Activated naive CD8-positive, alpha-beta T cell treated with anti-CD3 and anti-CD28 coated beads, Interleukin-2, amount 50 U/mL, for 16 hours (primary cell): ENCODE results near the gene KLHL6.
"Not testable (repeated sequence)": the region's sequence is repeated elsewhere in the genome, so short reads cannot be mapped to it uniquely, and the experiment has no call there.

Source experiments
- DNase-seq: peaks from one replicate; pipeline ENCODE4 v3.0.0-alpha.2; 2020; ENCODE audit warnings: low read depth, low spot score

KLHL6 gene

GRCh38 chr3:183532620-183533411, 22.7 kb downstream of the KLHL6 start:
- DNase-seq = no peak

GRCh38 chr3:183529717-183530116, 25.8 kb downstream of the KLHL6 start:
- no peak for DNase-seq

DNA sequence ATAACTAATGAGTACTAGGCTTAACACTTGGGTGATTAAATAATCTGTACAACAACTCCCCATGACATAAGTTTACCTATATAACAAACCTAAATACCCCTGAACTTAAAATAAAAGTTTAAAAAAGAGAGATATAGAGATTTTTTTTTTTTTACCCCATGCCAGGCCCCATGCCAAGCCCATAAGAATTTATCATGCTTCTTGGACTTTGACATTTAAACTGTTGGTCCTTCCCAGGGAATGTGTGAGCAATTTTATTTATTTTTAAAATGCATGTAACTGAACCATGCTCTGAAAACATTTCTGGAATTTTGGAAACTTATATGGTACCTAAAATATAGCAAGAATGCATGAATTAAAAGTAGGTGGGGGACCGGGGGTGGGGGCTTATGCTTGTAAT, 26.3 kb downstream of the KLHL6 start:
- DNase-seq = no peak

DNA sequence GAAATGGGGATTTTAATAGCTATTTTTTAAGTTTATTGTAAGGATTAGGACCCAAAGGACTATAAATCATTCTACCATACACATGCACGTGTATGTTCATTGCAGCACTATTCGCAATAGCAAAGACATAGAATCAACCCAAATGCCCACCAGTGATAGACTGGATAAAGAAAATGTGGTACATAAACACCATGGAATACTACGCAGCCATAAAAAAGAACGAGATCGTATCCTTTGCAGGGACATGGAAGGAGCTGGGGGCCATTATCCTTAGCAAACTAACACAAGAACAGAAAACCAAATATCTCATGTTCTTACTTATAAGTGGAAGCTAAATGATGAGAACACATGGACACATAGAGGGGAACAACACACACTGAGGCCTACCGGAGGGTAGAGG, 26.7 kb downstream of the KLHL6 start:
- not testable (repeated sequence) for DNase-seq

- no peak for DNase-seq
These were observed 27.8 kb downstream of the KLHL6 start for GRCh38 chr3:183527428-183528379.

- no peak for DNase-seq
These were observed 28.6 kb downstream of the KLHL6 start for GRCh38 chr3:183526838-183527427.

GRCh38 chr3:183524476-183524875, 31.0 kb downstream of the KLHL6 start:
- no peak for DNase-seq

- not testable (repeated sequence) for DNase-seq
These were observed 34.6 kb downstream of the KLHL6 start for GRCh38 chr3:183520741-183521556.

- DNase-seq = not testable (repeated sequence)
These were observed 35.2 kb downstream of the KLHL6 start for GRCh38 chr3:183520295-183520694.

DNA sequence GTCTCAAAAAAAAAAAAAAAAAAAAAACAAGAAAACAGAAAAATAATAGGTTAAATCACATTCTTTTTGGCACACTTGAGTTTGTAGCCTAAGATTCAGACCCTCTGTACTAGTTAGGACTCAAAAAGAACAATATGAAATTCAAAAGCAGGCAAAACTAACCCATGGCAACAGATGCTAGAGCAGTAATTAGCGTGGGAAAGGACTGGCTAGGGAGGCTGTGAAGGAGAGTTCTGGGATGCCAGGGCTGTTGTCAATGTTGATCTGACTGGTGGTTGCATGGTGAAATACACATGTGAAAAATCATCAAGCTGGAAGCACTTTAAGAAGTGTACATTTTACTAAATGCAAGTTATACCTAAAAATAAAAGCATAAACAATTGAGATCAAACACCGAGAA, 35.6 kb downstream of the KLHL6 start:
- DNase-seq = no peak

DNA sequence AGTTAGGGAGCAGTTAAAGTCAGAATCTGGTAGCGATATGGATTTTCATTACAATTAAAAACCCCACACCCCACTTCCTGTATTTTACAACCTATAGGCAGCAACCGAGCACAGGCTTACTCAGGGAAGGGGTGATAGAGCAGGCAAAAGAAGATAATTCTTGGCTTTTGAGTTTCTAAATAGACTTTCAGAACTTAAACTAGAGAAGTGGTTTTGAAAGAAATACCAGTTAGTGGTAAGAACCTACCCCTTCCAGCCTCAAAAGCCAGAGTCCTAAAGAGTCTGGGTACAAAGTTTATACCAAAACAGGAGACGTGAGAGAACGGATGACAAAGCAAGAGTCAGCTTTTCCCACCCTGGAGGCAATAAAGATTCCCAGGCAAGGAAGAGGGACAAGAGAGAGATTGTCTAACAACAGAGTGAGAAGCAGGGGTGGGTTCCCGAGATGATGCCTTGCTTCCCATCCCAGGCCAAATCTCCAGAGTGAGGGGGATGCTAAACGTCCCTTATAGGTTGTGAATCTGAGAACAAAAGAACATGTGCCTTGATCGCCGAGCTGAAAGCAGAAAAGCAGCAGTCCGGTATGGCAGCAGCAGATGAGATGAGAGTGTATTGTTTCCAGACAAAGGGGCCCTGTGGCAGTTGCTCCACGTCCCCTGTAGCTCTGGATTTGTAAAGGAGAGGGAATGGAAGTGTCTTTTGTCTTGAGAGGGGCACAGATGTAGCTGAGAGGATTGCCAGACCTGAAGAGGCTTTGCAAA, 36.8 kb downstream of the KLHL6 start:
- no peak for DNase-seq

DNA sequence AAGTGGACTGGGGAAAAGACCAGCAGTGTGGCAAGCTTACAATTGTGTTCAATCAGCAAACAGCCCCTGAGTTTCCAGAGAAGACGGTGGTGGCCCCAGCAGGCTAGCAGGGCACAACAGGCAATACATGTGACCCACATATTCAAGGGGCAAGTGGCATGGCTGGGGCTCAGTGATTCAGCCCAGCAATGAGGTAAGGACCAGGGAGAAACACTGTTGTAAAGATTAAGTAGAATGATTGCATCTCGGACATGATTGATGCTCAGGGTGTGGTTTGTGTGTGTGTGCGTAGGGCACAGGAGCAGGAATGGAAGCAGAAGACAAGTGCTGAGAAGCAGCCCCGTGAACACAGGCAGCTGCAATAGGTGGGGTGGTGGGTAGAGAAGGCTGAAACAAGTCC, 37.9 kb downstream of the KLHL6 start:
- no peak for DNase-seq

- DNase-seq = peak; percentile 10
These were observed 39.3 kb downstream of the KLHL6 start for GRCh38 chr3:183515968-183516851.

DNA sequence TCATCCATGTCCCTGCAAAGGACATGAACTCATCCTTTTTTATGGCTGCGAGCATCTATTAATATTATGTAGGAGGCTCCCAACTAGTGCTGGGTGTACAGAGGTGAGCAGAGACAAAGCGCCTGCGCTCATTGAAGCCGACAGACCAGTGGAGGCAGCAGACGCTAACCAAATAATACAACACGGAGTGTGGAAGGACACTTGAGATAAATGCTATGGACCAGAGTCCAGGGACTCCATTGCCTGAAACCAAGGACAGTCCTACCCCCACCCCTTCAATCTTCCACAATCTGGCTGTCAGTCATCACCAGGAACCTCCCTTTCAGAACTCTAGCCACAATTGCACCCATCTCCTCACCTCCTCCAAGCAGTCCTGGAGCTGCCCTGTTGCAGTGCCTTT, 41.5 kb downstream of the KLHL6 start:
- no peak for DNase-seq

GRCh38 chr3:183513046-183513706, 42.3 kb downstream of the KLHL6 start:
- DNase-seq = no peak

DNA sequence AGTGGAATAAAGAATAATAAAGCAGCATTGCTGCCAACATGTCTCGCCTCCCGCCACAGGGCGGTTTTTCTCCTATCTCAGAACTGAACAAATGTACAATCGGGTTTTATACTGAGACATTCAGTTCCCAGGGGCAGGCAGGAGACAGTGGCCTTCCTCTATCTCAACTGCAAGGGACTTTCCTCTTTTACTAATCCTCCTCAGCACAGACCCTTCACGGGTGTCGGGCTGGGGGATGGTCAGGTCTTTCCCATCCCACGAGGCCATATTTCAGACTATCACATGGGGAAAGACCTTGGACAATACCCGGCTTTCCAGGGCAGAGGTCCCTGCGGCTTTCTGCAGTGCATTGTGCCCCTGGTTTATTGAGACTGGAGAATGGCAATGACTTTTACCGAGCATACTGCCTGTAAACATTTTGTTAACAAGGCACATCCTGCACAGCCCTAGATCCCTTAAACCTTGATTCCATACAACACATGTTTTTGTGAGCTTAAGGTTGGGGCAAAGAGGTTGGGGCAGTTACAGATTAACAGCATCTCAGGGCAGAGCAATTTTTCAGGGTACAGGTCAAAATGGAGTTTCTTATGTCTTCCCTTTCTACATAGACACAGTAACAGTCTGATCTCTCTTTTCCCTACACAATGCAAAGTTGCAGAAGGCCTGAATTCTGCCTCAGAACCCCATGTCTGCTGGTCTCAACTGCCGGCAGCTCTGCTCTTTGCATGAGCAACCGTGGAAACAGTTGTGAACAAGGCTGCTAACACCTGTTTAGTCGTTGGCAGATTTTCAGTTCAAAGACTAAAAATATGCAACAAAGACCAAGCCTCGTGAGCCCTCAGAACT, 44.0 kb downstream of the KLHL6 start:
- DNase-seq = not testable (repeated sequence)

DNA sequence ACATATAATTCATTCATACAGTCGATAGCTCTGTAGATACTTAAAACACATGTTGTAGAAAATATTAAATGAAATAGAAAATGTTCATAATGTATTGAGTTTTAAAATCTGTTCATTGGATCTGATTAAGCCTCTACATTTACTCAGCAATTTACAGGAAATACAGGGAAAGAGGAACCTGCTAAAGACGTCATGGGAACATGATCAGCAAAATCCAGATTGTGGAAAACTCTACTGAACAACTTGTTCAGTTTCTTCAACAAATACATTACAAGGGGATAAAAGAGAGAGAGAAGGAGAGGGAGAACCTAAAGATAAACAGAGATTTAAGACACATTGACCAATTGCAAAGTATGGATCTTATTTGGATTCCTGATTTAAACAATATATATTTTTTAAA, 46.7 kb downstream of the KLHL6 start:
- DNase-seq = no peak

GRCh38 chr3:183507551-183507950, 48.0 kb downstream of the KLHL6 start:
- no peak for DNase-seq
